GM15510 (cell line): ENCODE measurements around the gene PTGER3.

Experiments used
- POLR2A ChIP-seq: IDR thresholded peaks from 3 replicates; pipeline ENCODE4 v1.6.1; 2011; ENCODE audit warnings: borderline replicate concordance; ENCODE audit not compliant: insufficient read length; ENCODE audit errors: extremely low read depth

PTGER3 gene

DNA sequence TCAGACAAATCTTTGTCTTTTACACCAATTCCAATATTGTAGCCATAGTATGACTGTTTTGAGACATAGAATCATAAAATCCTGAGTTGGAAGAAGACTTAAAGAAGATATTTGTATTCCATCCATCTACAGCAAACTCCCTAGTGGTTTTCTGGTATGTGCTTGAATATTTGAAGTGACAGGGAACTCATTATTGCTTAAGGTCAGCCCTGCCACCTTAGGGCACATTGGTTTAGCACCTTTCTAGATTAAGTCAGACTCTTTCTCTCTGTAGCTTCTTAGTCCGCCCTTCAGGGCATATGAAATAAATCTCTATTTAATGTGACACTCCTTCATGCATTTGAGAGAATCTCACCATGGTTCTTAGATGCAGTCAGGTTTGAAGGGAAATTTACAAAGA lies 49.8 kb downstream of the PTGER3 start:
- TF ChIP-seq POLR2A: no peak

- TF ChIP-seq POLR2A: no peak
Observed at GRCh38 chr1:70994753-70995268, 52.8 kb downstream of the PTGER3 start.

DNA sequence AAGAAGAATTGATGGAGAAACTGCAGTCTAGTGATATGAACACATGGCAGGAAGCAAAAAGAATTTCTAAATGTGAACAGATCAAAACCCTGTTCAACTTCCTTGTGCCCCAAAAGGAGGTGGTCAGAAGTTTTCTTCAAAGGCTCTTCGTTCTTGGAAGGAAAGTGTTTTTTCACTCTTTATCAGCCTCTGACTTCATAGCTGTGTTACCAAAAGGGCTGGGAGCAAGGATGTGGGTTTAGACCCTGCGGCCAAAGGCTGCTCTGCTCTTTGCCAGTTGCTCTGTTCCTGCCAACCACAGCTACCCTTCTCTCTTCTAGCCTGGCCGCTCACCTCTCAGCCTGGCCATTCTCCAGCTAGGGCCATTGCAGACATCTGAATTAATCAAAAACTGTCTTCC lies 53.8 kb downstream of the PTGER3 start:
- TF ChIP-seq POLR2A: no peak

- no peak for TF ChIP-seq POLR2A
Observed at GRCh38 chr1:70992521-70992920, 55.1 kb downstream of the PTGER3 start.

DNA sequence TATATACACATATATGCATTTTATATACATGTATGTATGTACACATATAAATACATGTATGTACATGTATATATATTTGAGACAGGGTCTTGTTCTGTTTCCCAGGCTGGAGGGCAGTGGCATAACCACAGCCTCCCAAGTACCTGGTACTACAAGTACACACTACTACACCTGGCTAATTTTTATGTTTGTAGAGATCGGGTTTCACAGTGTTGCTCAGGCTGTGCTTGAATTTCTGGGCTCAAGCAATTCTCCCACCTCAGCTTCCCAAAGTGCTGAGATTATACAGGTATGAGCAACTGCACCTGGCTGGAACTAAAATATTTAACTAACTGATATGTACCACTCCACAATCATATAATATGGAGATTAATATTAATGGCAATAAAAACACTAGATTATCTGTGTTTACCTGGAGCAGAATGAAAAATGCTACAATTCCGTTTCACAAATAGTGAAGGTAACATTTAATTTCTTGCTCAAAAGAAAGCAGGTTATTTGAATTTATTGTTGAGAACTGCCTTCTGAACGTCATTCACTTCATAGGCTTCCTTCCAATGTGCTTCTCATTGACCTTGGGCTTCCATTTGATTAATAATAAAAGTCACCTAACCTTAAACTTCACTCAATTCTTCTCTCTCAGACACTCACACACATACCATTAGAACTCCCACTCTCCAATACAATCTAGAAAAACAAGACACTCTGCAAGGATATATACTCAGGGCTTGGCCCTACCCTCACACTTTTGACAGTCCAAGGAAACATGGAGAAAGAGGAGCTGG lies 57.0 kb downstream of the PTGER3 start:
- TF ChIP-seq POLR2A: no peak

DNA sequence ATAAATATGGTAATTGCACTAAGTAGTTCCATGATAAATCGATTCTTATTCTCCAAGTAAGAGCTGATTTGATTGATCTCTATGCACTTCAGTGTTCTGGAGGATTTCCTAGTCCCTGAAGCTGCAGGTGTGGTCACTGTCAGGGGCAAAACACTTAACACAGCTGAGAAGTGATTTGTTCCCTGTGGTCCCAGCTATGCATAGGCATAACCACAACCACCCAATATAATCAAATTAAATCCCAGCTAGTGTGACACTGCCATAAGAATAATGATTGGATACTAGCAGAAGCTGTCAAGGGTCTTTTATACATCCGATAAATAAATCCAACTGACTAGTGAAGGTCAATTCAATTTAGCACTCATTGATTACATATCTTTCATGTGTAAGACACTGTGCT lies 60.1 kb downstream of the PTGER3 start:
- TF ChIP-seq POLR2A: no peak

- no peak for TF ChIP-seq POLR2A
Observed at GRCh38 chr1:70980361-70980760, 67.3 kb downstream of the PTGER3 start.

DNA sequence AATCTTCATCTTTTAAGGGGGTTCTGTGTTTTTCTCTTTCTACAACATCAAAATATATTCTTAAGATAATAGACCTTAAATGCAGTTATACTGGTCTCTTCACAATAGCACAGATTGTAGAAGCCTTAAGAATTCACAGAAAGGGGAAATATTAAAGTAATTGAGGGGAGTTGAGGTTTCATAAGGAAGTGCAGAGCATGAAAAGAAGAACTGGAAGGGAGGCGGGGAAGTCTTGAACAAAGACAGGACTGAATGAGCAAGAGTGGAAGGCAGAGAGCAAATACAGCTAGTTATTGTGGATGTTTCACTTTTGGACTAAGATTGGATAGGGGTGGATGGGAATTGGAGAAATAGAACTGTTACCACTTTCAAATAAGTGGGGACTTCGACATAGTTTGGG lies 67.7 kb downstream of the PTGER3 start:
- no peak for TF ChIP-seq POLR2A

DNA sequence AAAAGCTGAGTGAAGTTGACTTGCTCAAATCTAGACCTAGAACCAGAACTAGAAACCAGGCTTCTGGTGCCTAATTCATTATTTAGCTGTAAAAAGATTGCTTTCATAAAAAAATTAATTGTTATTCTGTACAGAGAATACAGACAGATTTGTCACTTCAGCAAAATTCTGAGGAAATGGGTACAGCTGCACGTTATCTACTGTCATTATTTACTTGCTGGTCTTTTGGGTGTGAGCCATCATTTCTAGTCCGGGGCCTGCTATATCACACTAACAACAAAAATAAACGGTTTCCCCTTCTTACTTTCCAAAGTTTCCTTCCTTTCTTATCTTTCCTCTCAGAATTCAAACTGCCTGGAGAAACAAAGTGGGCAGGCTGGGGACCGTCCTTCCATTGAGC lies 68.3 kb downstream of the PTGER3 start:
- TF ChIP-seq POLR2A: no peak

- no peak for TF ChIP-seq POLR2A
Observed at GRCh38 chr1:70978623-70979022, 69.0 kb downstream of the PTGER3 start.

- TF ChIP-seq POLR2A: no peak
Observed at GRCh38 chr1:70977575-70977974, 70.0 kb downstream of the PTGER3 start.

GRCh38 chr1:70977041-70977440 lies 70.6 kb downstream of the PTGER3 start:
- TF ChIP-seq POLR2A: no peak

DNA sequence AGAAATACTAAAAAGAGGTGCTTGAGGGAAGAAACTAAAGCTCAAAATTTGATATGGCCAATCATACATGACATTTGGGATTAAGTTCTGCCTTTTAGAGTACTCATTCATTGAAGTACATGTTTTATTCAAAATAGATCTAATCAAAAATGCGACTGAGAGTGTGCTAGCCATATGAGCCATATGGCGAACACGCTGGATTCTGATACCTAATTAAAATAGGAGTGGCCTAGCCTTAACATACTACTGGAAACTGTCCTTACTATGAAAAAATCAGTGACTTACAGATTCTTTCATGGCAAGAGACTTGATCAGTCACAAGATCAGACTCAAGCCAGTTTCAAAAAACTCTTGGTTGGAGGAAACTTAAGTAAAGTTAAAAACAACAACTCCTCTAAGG lies 73.9 kb downstream of the PTGER3 start:
- no peak for TF ChIP-seq POLR2A

GRCh38 chr1:70970407-70970806 lies 77.2 kb downstream of the PTGER3 start:
- no peak for TF ChIP-seq POLR2A

DNA sequence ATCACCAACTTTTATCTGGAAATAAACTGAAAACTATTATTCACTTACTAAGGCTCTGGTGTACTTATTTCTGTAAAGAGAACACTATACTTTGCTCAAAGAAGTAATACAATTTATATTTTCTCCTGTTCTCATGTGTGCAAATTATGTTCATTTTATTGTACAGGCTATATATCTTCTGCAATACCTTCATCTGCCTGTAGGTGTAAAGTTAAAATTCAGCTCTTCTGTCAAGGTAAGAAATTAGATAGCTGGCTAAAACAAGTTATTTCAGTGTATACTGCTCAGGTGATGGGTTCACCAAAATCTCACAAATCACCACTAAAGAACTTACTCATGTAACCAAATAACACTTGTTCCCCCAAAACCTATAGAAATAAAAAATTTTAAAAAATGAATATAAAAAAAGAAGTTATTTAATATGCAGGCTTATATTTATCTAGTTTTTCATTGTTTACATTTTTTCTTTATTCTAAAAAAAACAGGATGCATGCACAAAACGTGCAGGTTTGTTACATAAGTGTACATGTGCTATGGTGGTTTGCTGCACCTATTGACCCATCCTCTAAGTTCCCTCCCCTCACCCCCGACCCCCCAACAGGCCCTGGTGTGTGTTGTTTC lies 81.5 kb downstream of the PTGER3 start:
- no peak for TF ChIP-seq POLR2A

GRCh38 chr1:70963374-70963773 lies 84.2 kb downstream of the PTGER3 start:
- TF ChIP-seq POLR2A: no peak
